Measurements from ENCODE around the gene PRIM2. TPM values are rescaled to one million over a fixed set of nuclear protein-coding genes. Genes with fewer than 3 reads are reported as not detected.
"Not testable (repeated sequence)": the region's sequence is repeated elsewhere in the genome, so short reads cannot be mapped to it uniquely, and the experiment has no call there.

PRIM2 gene
- total RNA-seq, 1 experiment from 2014 or later = 44.0 TPM

GRCh38 chr6:57557855-57558254, 240.4 kb downstream of the PRIM2 start:
- ATAC-seq; intact Hi-C loops (cut with micrococcal nuclease): not testable (repeated sequence)

GRCh38 chr6:57559170-57559569, 241.7 kb downstream of the PRIM2 start:
- H3K36me3 ChIP-seq (ENCODE audit: control insufficient read depth in 1 of 2, insufficient read depth in 2 of 2, low read length in 2 of 2); RAD21 ChIA-PET (ENCODE audit: low non-redundant PET in 1 of 2, low total read pairs in 2 of 2, uncharacterized antibody in 2 of 2, unreplicated experiment in 2 of 2); BruUV-seq (replicated peaks); H2AFZ ChIP-seq (ENCODE audit: low read depth, low read length, poor library complexity, severe bottlenecking); ATAC-seq; H3K9ac ChIP-seq (ENCODE audit: low read length); H3K27me3 ChIP-seq (ENCODE audit: insufficient read depth, low read length); CTCF ChIA-PET; H3K9me2 ChIP-seq (ENCODE audit: insufficient read depth); H3K9me3 ChIP-seq (ENCODE audit: control insufficient read depth in 1 of 2, insufficient read depth in 1 of 2, low read depth in 1 of 2, low read length in 2 of 2); POLR2A ChIA-PET; H3K4me2 ChIP-seq (ENCODE audit: low read length); DNase-seq (ENCODE audit: low read depth, low spot score); H3K27ac ChIP-seq (ENCODE audit: low read depth, low read length); H3K4me3 ChIP-seq (replicated peaks in 1 of 2; ENCODE audit: low read depth in 1 of 2, low read length in 2 of 2); intact Hi-C loops (cut with micrococcal nuclease); H4K20me1 ChIP-seq (ENCODE audit: insufficient read depth); H3K79me2 ChIP-seq (ENCODE audit: insufficient read depth, low read length); H3K4me1 ChIP-seq (ENCODE audit: control insufficient read depth in 1 of 2, insufficient read depth in 2 of 2, low read length in 2 of 2): not testable (repeated sequence)

More at GRCh38 chr6:57557855-57558254, 240.4 kb downstream of the PRIM2 start:
- DNase-seq (ENCODE audit: low read depth, low spot score); H3K27me3 ChIP-seq (ENCODE audit: insufficient read depth, low read length); H3K4me2 ChIP-seq (ENCODE audit: low read length); BruUV-seq (replicated peaks); H3K9me2 ChIP-seq (ENCODE audit: insufficient read depth); H3K27ac ChIP-seq (ENCODE audit: low read depth, low read length); RAD21 ChIA-PET (ENCODE audit: low non-redundant PET in 1 of 2, low total read pairs in 2 of 2, uncharacterized antibody in 2 of 2, unreplicated experiment in 2 of 2); H3K4me1 ChIP-seq (ENCODE audit: control insufficient read depth in 1 of 2, insufficient read depth in 2 of 2, low read length in 2 of 2); H4K20me1 ChIP-seq (ENCODE audit: insufficient read depth); H3K9me3 ChIP-seq (ENCODE audit: control insufficient read depth in 1 of 2, insufficient read depth in 1 of 2, low read depth in 1 of 2, low read length in 2 of 2); CTCF ChIA-PET; POLR2A ChIA-PET; H3K36me3 ChIP-seq (ENCODE audit: control insufficient read depth in 1 of 2, insufficient read depth in 2 of 2, low read length in 2 of 2); H3K9ac ChIP-seq (ENCODE audit: low read length); H3K4me3 ChIP-seq (replicated peaks in 1 of 2; ENCODE audit: low read depth in 1 of 2, low read length in 2 of 2); H2AFZ ChIP-seq (ENCODE audit: low read depth, low read length, poor library complexity, severe bottlenecking); H3K79me2 ChIP-seq (ENCODE audit: insufficient read depth, low read length): not testable (repeated sequence)

GRCh38 chr6:57562233-57562632, 244.8 kb downstream of the PRIM2 start:
- intact Hi-C loops (cut with micrococcal nuclease); H3K4me1 ChIP-seq (ENCODE audit: control insufficient read depth in 1 of 2, insufficient read depth in 2 of 2, low read length in 2 of 2); BruUV-seq (replicated peaks); H3K36me3 ChIP-seq (ENCODE audit: control insufficient read depth in 1 of 2, insufficient read depth in 2 of 2, low read length in 2 of 2); H3K9ac ChIP-seq (ENCODE audit: low read length); H3K4me2 ChIP-seq (ENCODE audit: low read length); POLR2A ChIA-PET; RAD21 ChIA-PET (ENCODE audit: low non-redundant PET in 1 of 2, low total read pairs in 2 of 2, uncharacterized antibody in 2 of 2, unreplicated experiment in 2 of 2); DNase-seq (ENCODE audit: low read depth, low spot score); H3K9me2 ChIP-seq (ENCODE audit: insufficient read depth); H3K79me2 ChIP-seq (ENCODE audit: insufficient read depth, low read length); H3K9me3 ChIP-seq (ENCODE audit: control insufficient read depth in 1 of 2, insufficient read depth in 1 of 2, low read depth in 1 of 2, low read length in 2 of 2); H3K4me3 ChIP-seq (replicated peaks in 1 of 2; ENCODE audit: low read depth in 1 of 2, low read length in 2 of 2); H2AFZ ChIP-seq (ENCODE audit: low read depth, low read length, poor library complexity, severe bottlenecking); H3K27ac ChIP-seq (ENCODE audit: low read depth, low read length); CTCF ChIA-PET; ATAC-seq; H4K20me1 ChIP-seq (ENCODE audit: insufficient read depth); H3K27me3 ChIP-seq (ENCODE audit: insufficient read depth, low read length): not testable (repeated sequence)

- H3K4me3 ChIP-seq (replicated peaks in 1 of 2; ENCODE audit: low read depth in 1 of 2, low read length in 2 of 2); H3K9me2 ChIP-seq (ENCODE audit: insufficient read depth); H2AFZ ChIP-seq (ENCODE audit: low read depth, low read length, poor library complexity, severe bottlenecking); BruUV-seq (replicated peaks); H3K79me2 ChIP-seq (ENCODE audit: insufficient read depth, low read length); H3K36me3 ChIP-seq (ENCODE audit: control insufficient read depth in 1 of 2, insufficient read depth in 2 of 2, low read length in 2 of 2); H3K4me1 ChIP-seq (ENCODE audit: control insufficient read depth in 1 of 2, insufficient read depth in 2 of 2, low read length in 2 of 2); H3K27ac ChIP-seq (ENCODE audit: low read depth, low read length); H3K27me3 ChIP-seq (ENCODE audit: insufficient read depth, low read length); DNase-seq (ENCODE audit: low read depth, low spot score); H3K9me3 ChIP-seq (ENCODE audit: control insufficient read depth in 1 of 2, insufficient read depth in 1 of 2, low read depth in 1 of 2, low read length in 2 of 2); H3K4me2 ChIP-seq (ENCODE audit: low read length); RAD21 ChIA-PET (ENCODE audit: low non-redundant PET in 1 of 2, low total read pairs in 2 of 2, uncharacterized antibody in 2 of 2, unreplicated experiment in 2 of 2); POLR2A ChIA-PET; ATAC-seq; H3K9ac ChIP-seq (ENCODE audit: low read length); H4K20me1 ChIP-seq (ENCODE audit: insufficient read depth); intact Hi-C loops (cut with micrococcal nuclease); CTCF ChIA-PET: not testable (repeated sequence)
Measured at GRCh38 chr6:57572119-57572518, 254.7 kb downstream of the PRIM2 start.

- H3K9me2 ChIP-seq (ENCODE audit: insufficient read depth); H3K9me3 ChIP-seq (ENCODE audit: control insufficient read depth in 1 of 2, insufficient read depth in 1 of 2, low read depth in 1 of 2, low read length in 2 of 2); BruUV-seq (replicated peaks); H2AFZ ChIP-seq (ENCODE audit: low read depth, low read length, poor library complexity, severe bottlenecking); H3K4me3 ChIP-seq (replicated peaks in 1 of 2; ENCODE audit: low read depth in 1 of 2, low read length in 2 of 2); H3K79me2 ChIP-seq (ENCODE audit: insufficient read depth, low read length); RAD21 ChIA-PET (ENCODE audit: low non-redundant PET in 1 of 2, low total read pairs in 2 of 2, uncharacterized antibody in 2 of 2, unreplicated experiment in 2 of 2); DNase-seq (ENCODE audit: low read depth, low spot score); CTCF ChIA-PET; H3K4me2 ChIP-seq (ENCODE audit: low read length); POLR2A ChIA-PET; intact Hi-C loops (cut with micrococcal nuclease); H3K36me3 ChIP-seq (ENCODE audit: control insufficient read depth in 1 of 2, insufficient read depth in 2 of 2, low read length in 2 of 2); H3K27ac ChIP-seq (ENCODE audit: low read depth, low read length); ATAC-seq; H3K9ac ChIP-seq (ENCODE audit: low read length); H3K27me3 ChIP-seq (ENCODE audit: insufficient read depth, low read length); H4K20me1 ChIP-seq (ENCODE audit: insufficient read depth); H3K4me1 ChIP-seq (ENCODE audit: control insufficient read depth in 1 of 2, insufficient read depth in 2 of 2, low read length in 2 of 2): not testable (repeated sequence)
Measured at GRCh38 chr6:57572844-57573243, 255.4 kb downstream of the PRIM2 start.

Data from HCT116 (cell line).